Right lung (tissue), 5 donors: Measurements from ENCODE around the gene MACROD1. TPM values are rescaled to one million over a fixed set of nuclear protein-coding genes. Genes with fewer than 3 reads are reported as not detected.
"Not testable (repeated sequence)": the region's sequence is repeated elsewhere in the genome, so short reads cannot be mapped to it uniquely, and the experiment has no call there.

Experiments used
- DNase-seq, 2 donors: peaks; one replicate each; pipeline ENCODE4 v3.0.0-alpha.2; 2013
- polyA plus RNA-seq, 5 donors: library from polyadenylated mRNA; unstranded; fragments of 120-200 nt; gene quantifications; one replicate each; pipeline versions ENCODE4 v1.2.1 to v1.2.3, GENCODE V29; 2013; ENCODE audit warnings: inconsistent platforms in 1 of 5, low replicate concordance in 1 of 5; ENCODE audit not compliant: insufficient read length in 5 of 5, insufficient read depth in 1 of 5

MACROD1 gene
- polyA plus RNA-seq, 5 donors: 16.4 to 26.7 (median 24.3) TPM

GRCh38 chr11:64059339-64060140 is 106.4 kb downstream of the MACROD1 start:
- DNase-seq: no peak

- no peak for DNase-seq
Observed at GRCh38 chr11:64058494-64058893, 107.4 kb downstream of the MACROD1 start.

GRCh38 chr11:64057890-64058289 is 108.0 kb downstream of the MACROD1 start:
- no peak for DNase-seq

GRCh38 chr11:64056861-64057260 is 109.1 kb downstream of the MACROD1 start:
- DNase-seq: no peak

GRCh38 chr11:64056213-64056785 is 109.6 kb downstream of the MACROD1 start:
- no peak for DNase-seq

GRCh38 chr11:64055077-64055476 is 110.8 kb downstream of the MACROD1 start:
- DNase-seq: no peak

- no peak for DNase-seq
Observed at GRCh38 chr11:64053699-64054098, 112.2 kb downstream of the MACROD1 start.

DNA sequence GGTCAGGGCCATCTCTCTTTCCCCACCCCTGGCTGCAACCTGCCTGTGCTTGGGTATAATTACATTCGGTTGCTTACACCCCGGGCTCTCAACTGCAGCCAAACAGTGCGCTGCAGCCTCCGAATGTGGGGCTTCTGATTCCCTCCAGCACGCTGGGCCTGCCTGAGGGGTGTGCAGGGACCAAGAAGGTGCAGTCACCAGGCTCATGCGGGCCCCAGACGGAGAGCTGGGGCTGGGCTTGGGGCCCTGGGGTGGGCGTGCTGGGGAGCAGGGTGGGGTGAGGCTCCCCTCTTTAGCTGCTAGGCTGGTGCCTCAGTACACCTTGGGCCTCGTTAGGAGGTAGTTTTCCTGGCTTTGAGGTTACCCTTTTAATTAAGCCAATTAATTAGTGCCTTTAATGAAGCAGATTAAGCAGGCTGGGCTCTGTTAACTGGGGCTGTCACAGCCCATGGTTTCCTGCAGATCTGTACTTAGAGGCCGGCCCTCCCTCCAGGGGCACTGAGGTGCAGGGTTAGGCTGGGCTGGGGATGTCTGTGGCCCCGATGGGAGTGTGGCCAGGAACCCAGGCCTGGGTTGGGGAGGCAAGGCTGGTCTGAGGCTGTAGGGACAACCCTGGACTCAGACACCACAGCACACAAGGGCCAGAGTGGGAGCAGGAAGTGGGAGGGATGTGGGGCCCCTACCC is 112.8 kb downstream of the MACROD1 start:
- no peak for DNase-seq

GRCh38 chr11:64052436-64052835 is 113.5 kb downstream of the MACROD1 start:
- no peak for DNase-seq

GRCh38 chr11:64051297-64051696 is 114.6 kb downstream of the MACROD1 start:
- no peak for DNase-seq

DNA sequence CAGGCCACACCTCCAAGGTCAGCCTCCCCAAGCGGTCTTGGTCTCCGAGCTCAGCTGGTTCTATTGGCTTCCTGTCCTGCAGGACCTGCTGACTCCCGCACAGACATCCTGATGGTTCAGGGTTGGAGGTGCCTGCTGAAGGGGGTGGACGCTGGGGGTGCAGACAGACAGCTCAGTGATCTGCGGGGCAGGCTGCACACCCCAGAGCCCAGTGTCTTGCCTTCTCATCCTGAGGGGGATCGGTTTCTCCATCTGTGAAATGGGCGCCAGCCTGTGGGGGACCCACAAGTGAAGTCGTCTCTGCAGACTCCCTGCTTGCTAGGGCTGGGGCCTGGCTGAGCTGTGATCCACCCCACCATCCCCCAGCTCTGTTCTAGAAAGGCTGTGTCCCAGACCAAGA is 116.4 kb downstream of the MACROD1 start:
- no peak for DNase-seq

DNA sequence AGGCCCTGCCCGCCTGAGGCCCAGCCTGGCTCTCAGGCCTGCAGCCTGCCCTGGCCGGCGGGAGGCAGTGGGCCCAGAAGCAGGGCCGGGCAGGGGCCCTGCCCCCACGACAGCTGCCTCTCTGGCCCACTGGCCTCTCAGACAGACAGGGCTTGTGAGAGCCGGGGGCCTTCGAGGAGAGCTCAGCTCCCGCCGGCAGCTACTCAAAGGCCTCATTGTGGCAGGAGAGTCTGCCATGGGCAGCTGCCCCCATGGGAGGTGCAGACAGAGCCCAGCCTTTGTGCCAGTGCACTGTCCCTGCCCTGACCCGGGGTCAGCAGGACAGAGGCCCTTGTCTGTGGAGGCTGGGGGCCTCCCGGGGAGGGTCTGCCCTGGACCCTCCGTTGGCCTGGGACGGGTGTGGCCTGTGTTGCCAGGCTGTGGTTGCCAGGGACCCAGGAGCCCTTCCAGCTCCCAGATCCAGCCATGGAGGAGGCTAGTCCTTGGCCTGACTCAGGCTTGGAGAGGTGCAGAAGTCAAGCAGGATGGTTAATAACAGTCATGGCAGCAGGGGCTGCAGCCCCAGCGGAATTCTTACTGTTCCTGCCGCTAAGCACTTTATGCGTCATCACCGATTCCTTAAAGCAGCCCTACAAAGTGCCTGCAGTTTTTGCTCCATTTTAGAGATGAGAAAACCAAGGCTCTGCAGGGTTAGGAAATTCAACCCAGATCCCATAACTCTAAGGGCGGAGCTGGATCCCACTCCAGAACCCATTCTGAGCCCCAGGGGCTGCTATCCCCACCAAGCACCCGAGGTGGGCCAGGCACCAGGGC is 117.7 kb downstream of the MACROD1 start:
- DNase-seq: no peak

DNA sequence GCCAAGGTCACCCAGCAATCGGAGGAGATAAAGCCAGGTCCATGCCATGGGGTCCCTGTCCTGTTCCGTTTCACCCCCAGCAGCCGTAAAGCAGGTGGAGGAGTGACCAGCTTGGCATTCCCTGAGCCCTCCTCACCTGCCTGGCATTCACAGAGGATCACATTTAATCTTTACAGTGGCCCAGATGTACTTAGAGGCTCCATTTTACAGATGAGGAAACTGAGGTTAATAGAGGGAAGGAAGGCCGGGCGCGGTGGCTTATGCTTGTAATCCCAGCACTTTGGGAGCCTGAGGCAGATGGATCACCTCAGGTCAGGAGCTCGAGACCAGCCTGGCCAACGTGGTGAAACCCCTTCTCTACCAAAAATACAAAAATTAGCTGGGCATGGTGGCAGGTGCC is 118.5 kb downstream of the MACROD1 start:
- DNase-seq: not testable (repeated sequence)

GRCh38 chr11:64045700-64046099 is 120.2 kb downstream of the MACROD1 start:
- DNase-seq: no peak

DNA sequence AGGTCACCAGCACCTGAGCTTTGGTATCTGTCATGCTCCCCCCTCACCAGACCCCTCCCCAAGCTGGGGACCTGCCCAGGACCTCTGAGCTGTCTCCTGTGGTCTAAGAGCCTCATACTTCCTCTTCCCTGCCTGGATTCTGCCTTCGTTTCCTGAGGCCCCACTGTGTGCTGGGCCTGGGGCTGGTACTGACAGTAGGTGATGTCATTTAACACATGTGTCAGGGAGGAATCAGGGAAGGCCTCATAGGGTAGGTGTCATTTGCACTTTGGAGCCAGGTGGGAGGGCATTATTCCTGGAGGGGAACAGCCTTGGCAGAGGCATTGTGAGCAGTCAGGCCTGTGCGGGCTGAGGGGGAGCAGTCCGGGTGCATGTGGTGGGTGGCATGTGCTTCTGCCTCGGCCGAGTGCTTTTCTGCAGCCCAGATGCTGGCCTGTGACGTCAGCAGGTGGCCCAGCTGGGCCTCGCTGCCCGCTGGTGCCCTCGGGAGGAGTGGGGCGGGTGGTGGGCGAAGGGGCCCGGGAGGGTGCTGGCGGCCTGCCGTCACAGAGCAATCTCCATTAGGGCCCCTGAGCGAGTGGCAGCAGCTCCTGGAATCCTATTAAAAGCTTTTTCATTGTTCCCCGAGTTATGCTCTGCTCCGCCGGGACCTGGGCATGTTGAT is 121.1 kb downstream of the MACROD1 start:
- DNase-seq: no peak

DNA sequence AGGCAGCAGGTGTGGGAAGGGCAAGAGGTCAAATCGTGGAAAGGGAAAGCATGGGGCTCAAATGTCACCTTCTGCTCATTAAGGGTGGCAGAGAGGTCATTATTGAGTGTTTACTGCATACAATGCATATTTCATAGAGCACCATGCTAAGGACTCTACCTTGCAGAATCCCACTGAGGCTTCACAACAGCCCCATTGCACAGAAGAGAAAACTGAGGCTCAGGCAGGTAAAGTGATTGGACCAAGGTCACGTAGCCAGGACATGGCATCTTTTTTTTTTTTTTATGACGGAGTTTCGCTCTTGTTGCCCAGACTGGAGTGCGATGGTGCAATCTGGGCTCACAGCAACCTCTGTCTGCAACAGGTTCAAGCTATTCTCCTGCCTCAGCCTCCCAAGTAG is 122.4 kb downstream of the MACROD1 start:
- no peak for DNase-seq

DNA sequence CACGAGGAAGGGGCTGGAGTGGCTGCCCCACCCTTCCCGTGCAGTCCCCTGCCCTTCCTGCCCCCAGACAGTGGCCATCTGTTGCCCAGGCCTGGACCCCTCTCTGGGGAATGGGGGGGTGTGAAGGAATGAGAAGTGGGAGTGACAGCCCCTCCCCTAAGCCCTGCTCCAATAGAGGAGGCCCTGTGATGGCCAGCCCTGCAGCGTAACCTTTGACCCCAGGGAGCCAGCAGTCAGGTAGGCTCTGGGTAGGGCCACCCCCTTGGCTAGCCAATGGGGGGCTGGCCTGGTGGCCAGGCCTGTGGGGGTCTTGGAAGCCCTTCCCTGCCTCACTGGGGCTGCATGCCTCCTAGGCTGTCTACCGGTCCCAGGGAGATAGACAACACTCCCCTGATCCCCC is 123.6 kb downstream of the MACROD1 start:
- DNase-seq: no peak

DNA sequence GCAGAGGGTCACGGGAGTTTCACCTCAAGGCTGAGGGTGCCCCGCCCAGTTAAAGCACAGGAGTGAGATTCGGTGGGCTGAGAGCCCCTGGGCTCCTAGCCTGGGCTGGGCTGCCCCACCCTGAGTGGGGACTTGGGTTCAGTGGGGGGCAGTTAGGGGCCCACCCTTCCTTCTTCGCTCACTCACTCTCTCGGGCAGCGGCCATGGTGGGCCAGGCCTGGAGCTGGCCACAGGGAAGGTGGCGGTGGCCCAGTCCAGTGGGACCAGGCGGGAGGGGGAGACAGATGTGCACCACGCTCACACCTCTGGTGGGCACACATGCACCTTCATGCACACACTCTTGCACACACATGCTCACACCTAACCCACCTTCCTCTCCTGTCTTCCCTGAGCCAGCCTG is 124.1 kb downstream of the MACROD1 start:
- no peak for DNase-seq

DNA sequence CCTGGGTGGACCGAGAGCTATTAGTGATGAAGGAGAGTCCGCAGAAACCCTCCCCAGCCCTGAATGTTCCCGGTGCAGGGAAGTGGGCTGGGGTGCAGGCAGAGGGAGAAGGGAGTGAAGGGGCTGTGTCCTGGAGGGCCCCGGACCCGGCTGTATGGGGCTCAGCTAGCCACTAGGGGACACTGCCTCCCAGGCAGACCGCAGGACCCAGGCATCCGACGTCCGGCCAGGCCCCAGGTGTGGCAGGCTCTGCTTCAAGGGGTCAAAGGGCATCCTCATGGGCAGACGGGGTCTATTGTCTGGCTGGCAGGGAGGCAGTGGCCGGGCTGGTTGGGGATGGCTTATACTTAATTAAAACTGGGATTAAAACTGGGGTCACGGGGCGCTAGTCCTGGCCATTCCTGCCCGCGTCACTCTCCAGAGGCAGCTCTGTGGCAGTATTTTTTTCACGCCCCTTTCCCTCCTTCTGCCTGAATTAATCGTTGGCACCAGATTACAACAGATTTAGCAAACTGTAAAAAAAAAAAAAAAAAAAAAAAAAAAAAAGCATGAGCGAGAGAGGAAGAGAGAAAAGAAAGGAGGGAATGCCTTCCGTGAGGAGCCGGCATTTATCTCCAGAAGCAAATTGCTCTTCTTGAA is 125.1 kb downstream of the MACROD1 start:
- no peak for DNase-seq

- no peak for DNase-seq
Observed at GRCh38 chr11:64039012-64039665, 126.8 kb downstream of the MACROD1 start.

GRCh38 chr11:64038500-64038899 is 127.4 kb downstream of the MACROD1 start:
- DNase-seq: no peak
